Measurements from ENCODE around the gene RHBDD1.

GRCh38 chr2:226837787-226838603 is 2.1 kb downstream of the RHBDD1 start:
- TF ChIP-seq CTCF (conservative IDR thresholded peaks at IDR 0.05; ENCODE audit: low read length) = no peak
- TF ChIP-seq EZH2phosphoT487 (IDR thresholded peaks at IDR 0.05; ENCODE audit: borderline replicate concordance) = no peak
